ENCODE measurements around the gene DNAH1.
"Not testable (repeated sequence)": the region's sequence is repeated elsewhere in the genome, so short reads cannot be mapped to it uniquely, and the experiment has no call there.

Gene DNAH1

GRCh38 chr3:52331906-52332305 is 15.8 kb downstream of the DNAH1 start:
- no peak for DNase-seq (ENCODE audit: low read depth in 2 of 3, low spot score in 2 of 3)

GRCh38 chr3:52333869-52334557 is 17.9 kb downstream of the DNAH1 start:
- DNase-seq (ENCODE audit: low read depth in 2 of 3, low spot score in 2 of 3): no peak

GRCh38 chr3:52338131-52338530 is 22.0 kb downstream of the DNAH1 start:
- DNase-seq (ENCODE audit: low read depth in 2 of 3, low spot score in 2 of 3): not testable (repeated sequence)

- DNase-seq (ENCODE audit: low read depth in 2 of 3, low spot score in 2 of 3): peak in 1 of 3 experiments; percentile 16
Measured at GRCh38 chr3:52339612-52340011, 23.5 kb downstream of the DNAH1 start.

GRCh38 chr3:52341123-52341522 is 25.0 kb downstream of the DNAH1 start:
- DNase-seq (ENCODE audit: low read depth in 2 of 3, low spot score in 2 of 3): no peak

- DNase-seq (ENCODE audit: low read depth in 2 of 3, low spot score in 2 of 3): no peak
Measured at GRCh38 chr3:52343946-52344600, 28.0 kb downstream of the DNAH1 start.

GRCh38 chr3:52345521-52346109 is 29.5 kb downstream of the DNAH1 start:
- no peak for DNase-seq (ENCODE audit: low read depth in 2 of 3, low spot score in 2 of 3)

GRCh38 chr3:52346623-52347530 is 30.8 kb downstream of the DNAH1 start:
- DNase-seq (ENCODE audit: low read depth in 2 of 3, low spot score in 2 of 3): no peak

GRCh38 chr3:52347716-52348635 is 31.9 kb downstream of the DNAH1 start:
- no peak for DNase-seq (ENCODE audit: low read depth in 2 of 3, low spot score in 2 of 3)

GRCh38 chr3:52349131-52349530 is 33.0 kb downstream of the DNAH1 start:
- no peak for DNase-seq (ENCODE audit: low read depth in 2 of 3, low spot score in 2 of 3)

GRCh38 chr3:52349611-52350395 is 33.7 kb downstream of the DNAH1 start:
- DNase-seq (ENCODE audit: low read depth in 2 of 3, low spot score in 2 of 3): no peak

- no peak for DNase-seq (ENCODE audit: low read depth in 2 of 3, low spot score in 2 of 3)
Measured at GRCh38 chr3:52350416-52350815, 34.3 kb downstream of the DNAH1 start.

GRCh38 chr3:52350981-52351761 is 35.1 kb downstream of the DNAH1 start:
- no peak for DNase-seq (ENCODE audit: low read depth in 2 of 3, low spot score in 2 of 3)

- no peak for DNase-seq (ENCODE audit: low read depth in 2 of 3, low spot score in 2 of 3)
Measured at GRCh38 chr3:52351762-52352368, 35.7 kb downstream of the DNAH1 start.

- DNase-seq (ENCODE audit: low read depth in 2 of 3, low spot score in 2 of 3): no peak
Measured at GRCh38 chr3:52352566-52352965, 36.4 kb downstream of the DNAH1 start.

GRCh38 chr3:52353291-52353855 is 37.3 kb downstream of the DNAH1 start:
- DNase-seq (ENCODE audit: low read depth in 2 of 3, low spot score in 2 of 3): no peak

- no peak for DNase-seq (ENCODE audit: low read depth in 2 of 3, low spot score in 2 of 3)
Measured at GRCh38 chr3:52354676-52355075, 38.6 kb downstream of the DNAH1 start.

- DNase-seq (ENCODE audit: low read depth in 2 of 3, low spot score in 2 of 3): no peak
Measured at GRCh38 chr3:52355526-52355925, 39.4 kb downstream of the DNAH1 start.

Measured in activated CD8-positive, alpha-beta memory T cell treated with anti-CD3 and anti-CD28 coated beads for 48 hours (primary cell).